ENCODE data around the gene RNF222. TPM values are rescaled to one million over a fixed set of nuclear protein-coding genes. Genes with fewer than 3 reads are reported as not detected.

Gene RNF222
- total and polyA plus RNA-seq, 2 of the 4 experiments (the other 2 are of a cell fraction), result not detected

GRCh38 chr17:8384801-8385378, 12.7 kb downstream of the RNF222 start (continued):
- 0 out of 2 replicates have a peak, but pooled peaks have one; percentile 6 for TF ChIP-seq NFE2L2 (IDR thresholded peaks at IDR 0.05; ENCODE audit: low read depth, low read length)

- no TSS peak for BruUV-seq (replicated peaks)
- peak; percentile 98 for DNase-seq
- ChIA-PET POLR2A (ENCODE audit: unreplicated experiment) (interaction anchor here (0.6 kb wide), 1 partner anchor 135 kb away, joined by 3 read pairs; the partner anchor contains the start of gene CTC1), CTCF (interaction anchor here (0.6 to 1.0 kb wide), 6 partner anchors 47 to 1168 kb away, joined by 3 to 4 read pairs (median 3); no protein-coding TSS in a partner anchor)
- peak within 1 kb of the TSS; percentile 89 for H3K27ac ChIP-seq (ENCODE audit: insufficient read depth, low read length)
- peak within 1 kb of the TSS; percentile 94 for H3K56ac ChIP-seq (ENCODE audit: extremely low read depth, insufficient read depth, low read length)
- peak within 1 kb of the TSS; percentile 82 for H3K23ac ChIP-seq (ENCODE audit: low read depth, low read length)
- peak within 1 kb of the TSS; percentile 76; the same call in 2 of the 3 replicates for H2BK15ac ChIP-seq (ENCODE audit: low read depth, low read length)
- H2AK9ac ChIP-seq (replicated peaks; ENCODE audit: low read depth, low read length, poor library complexity), result peak within 1 kb of the TSS; percentile 99
- peaks cover 14% of the 10 kb centered on the region for H3K4me1 ChIP-seq (ENCODE audit: control insufficient read depth, insufficient read depth, low read length)
- peak within 1 kb of the TSS; percentile 98 for H2AFZ ChIP-seq (replicated peaks; ENCODE audit: low read length, poor library complexity)
- ATAC-seq (ENCODE audit: low read depth), result peak; percentile 86
- peaks cover 2 to 32% of the 10 kb centered on the region in 2 experiments; a peak in 3 of 4 replicates for H3K79me1 ChIP-seq (ENCODE audit: low read depth in 1 of 2, low read length in 2 of 2)
- no peaks in the 10 kb centered on the region for H3K27me3 ChIP-seq (ENCODE audit: control insufficient read depth, insufficient read depth, low read length)
- H3K18ac ChIP-seq (ENCODE audit: low read depth, low read length), result peak within 1 kb of the TSS; percentile 26
- H3K9me1 ChIP-seq (ENCODE audit: insufficient read depth, low read length), result peaks cover 4% of the 10 kb centered on the region
- peaks cover 21% of the 10 kb centered on the region for H3K36me3 ChIP-seq (ENCODE audit: control insufficient read depth, insufficient read depth, low read length)
- dilution Hi-C loops (cut with HindIII; ENCODE audit: low sequenced_read_pairs, unreplicated experiment), result no loop called here
- H3K4me3 ChIP-seq (ENCODE audit: insufficient read depth, low read depth, low read length), result peak within 1 kb of the TSS; percentile 98
- peak within 1 kb of the TSS; percentile 96 for H3K9ac ChIP-seq (ENCODE audit: low read depth, low read length)
- peak within 1 kb of the TSS; percentile 79 for H3K14ac ChIP-seq (replicated peaks; ENCODE audit: low read depth, low read length)
- H4K8ac ChIP-seq (ENCODE audit: low read depth in 2 of 2, low read length in 2 of 2), result peak within 1 kb of the TSS; percentile 53 to 90
- no peaks in the 10 kb centered on the region for H3K9me3 ChIP-seq (ENCODE audit: control insufficient read depth, insufficient read depth, low read length)
- peak within 1 kb of the TSS; percentile 9 for H4K5ac ChIP-seq (ENCODE audit: low read depth, low read length)
- peaks cover 35% of the 10 kb centered on the region for H4K20me1 ChIP-seq (ENCODE audit: insufficient read depth, low read length)
- peak within 1 kb of the TSS; percentile 91 for H3K4ac ChIP-seq (ENCODE audit: low read depth, low read length)
- peak within 1 kb of the TSS; percentile 86 for H2AK5ac ChIP-seq (ENCODE audit: low read depth, low read length)
- WGBS, 2 experiments (ENCODE audit: extremely low coverage in 2 of 2, insufficient read length in 1 of 2), result 0% methylated on average over 17 of the region's 55 CpGs; no CpG with 5 or more reads in 1 of the 2 experiments
- intact Hi-C loops (cut with micrococcal nuclease), result loop anchor here (1.0 to 10.0 kb wide), 4 partner anchors 53 to 402 kb away; no protein-coding TSS in a partner anchor
- H4K91ac ChIP-seq (ENCODE audit: insufficient read depth, low read depth, low read length), result peak within 1 kb of the TSS; percentile 95
- peak within 1 kb of the TSS; percentile 86 for H2BK5ac ChIP-seq (ENCODE audit: low read depth, low read length, poor library complexity, severe bottlenecking)
- in situ Hi-C loops (cut with MboI; ENCODE audit: low sequenced_read_pairs), result no loop called here
- peak within 1 kb of the TSS; percentile 96 for H3K4me2 ChIP-seq (ENCODE audit: low read depth, low read length)
- peak within 1 kb of the TSS; percentile 92 for H2BK120ac ChIP-seq (ENCODE audit: low read depth, low read length)
- TF ChIP-seq MXI1 (IDR thresholded peaks at IDR 0.05; ENCODE audit: borderline replicate concordance, low read depth, low read length) (peak; percentile 83; the same call in 1 of the 2 replicates), CEBPB (IDR thresholded peaks at IDR 0.05; ENCODE audit: low read depth, low read length) (peak; percentile 96), MAFK (IDR thresholded peaks at IDR 0.05; ENCODE audit: low read depth, low read length) (no peak), CTCF (conservative IDR thresholded peaks at IDR 0.05; ENCODE audit: low read depth, low read length) (peak; percentile 84), SMC3 (IDR thresholded peaks at IDR 0.05; ENCODE audit: low read depth, low read length) (peak; percentile 46), MAZ (IDR thresholded peaks at IDR 0.05; ENCODE audit: borderline replicate concordance, low read depth, low read length) (peak; percentile 64; the same call in 1 of the 2 replicates), FOS (IDR thresholded peaks at IDR 0.05; ENCODE audit: low read depth, low read length) (no peak), POLR2A (IDR thresholded peaks at IDR 0.05; ENCODE audit: low read depth, low read length) (peak; percentile 99), ELK1 (IDR thresholded peaks at IDR 0.05; ENCODE audit: borderline replicate concordance, low read depth, low read length) (0 out of 2 replicates have a peak, but pooled peaks have one; percentile 10), RAD21 (IDR thresholded peaks at IDR 0.05; ENCODE audit: low read length) (peak; percentile 28; the same call in 1 of the 2 replicates)
- peak within 1 kb of the TSS; percentile 76 for H2BK20ac ChIP-seq (ENCODE audit: low read depth, low read length)
Measured at GRCh38 chr17:8383143-8383822, 14.3 kb downstream of the RNF222 start, which contains the start of gene RPL26. RPL26 (minus strand) TSS chr17:8383193; CDS start chr17:8382310, 883 bp downstream.

Data from IMR-90 (cell line).